ENCODE data around the gene IFITM2.

IFITM2 gene

DNA sequence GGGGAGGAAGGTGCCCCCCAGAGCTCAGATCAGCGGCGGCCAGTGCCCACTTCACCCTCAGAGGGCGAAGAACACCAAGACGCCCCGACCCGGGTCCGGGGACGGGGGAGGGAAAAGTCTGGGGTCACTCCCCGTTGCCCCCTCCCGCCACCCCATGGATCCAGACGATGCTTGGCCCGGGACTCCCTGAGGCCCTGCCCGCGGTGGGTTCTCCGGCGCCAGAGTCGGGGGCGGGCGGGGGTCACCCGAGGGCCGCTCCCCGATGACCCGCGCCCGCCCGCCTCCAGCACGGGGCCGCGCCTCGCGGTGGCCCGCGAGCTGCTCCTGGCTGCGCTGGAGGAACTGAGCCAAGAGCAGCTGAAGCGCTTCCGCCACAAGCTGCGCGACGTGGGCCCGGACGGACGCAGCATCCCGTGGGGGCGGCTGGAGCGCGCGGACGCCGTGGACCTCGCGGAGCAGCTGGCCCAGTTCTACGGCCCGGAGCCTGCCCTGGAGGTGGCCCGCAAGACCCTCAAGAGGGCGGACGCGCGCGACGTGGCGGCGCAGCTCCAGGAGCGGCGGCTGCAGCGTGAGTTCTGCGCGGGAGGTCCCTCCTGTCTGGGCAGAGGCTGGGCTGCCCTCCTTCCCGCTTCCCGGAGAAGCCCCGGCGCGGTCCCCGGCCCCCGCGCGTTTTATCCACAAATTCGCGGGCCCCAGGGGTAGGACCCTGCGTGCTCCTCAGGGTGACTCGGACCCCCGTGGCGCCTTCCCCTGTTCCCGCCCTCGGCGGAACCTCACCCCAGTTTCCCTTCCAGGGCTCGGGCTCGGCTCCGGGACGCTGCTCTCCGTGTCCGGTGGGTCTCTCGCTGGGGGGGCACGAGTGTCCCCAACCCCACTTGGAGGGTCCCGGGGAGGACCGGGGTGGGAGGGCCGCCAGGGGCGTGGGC lies 28.3 kb upstream of the IFITM2 start:
- H3K4me2 ChIP-seq = peak overlapping the region; percentile 46 to 84 (median 64)
- H4K20me1 ChIP-seq = peaks cover 0 to 29% (median 7%) of the 10 kb centered on the region in 11 experiments; a peak in 10 of 22 replicates
- peak overlapping the region in 1 of 11 experiments; percentile 31; a peak in 2 of 22 replicates for H3K27ac ChIP-seq
- TF ChIP-seq Cebpa-rat (IDR thresholded peaks at IDR 0.05) = no peak
- H3K9ac ChIP-seq = peak overlapping the region in 5 of 11 experiments; percentile 14 to 68 (median 37); a peak in 4 of 22 replicates
- peaks cover 32 to 69% (median 38%) of the 10 kb centered on the region in 10 experiments for H3K4me1 ChIP-seq
- H3K4me3 ChIP-seq = peak overlapping the region; percentile 11 to 57 (median 44); a peak in 19 of 20 replicates
- H3K27me3 ChIP-seq = peaks cover 63 to 81% (median 70%) of the 10 kb centered on the region in 11 experiments
- H3K36me3 ChIP-seq = no peaks in the 10 kb centered on the region
- peaks cover 0 to 31% (median 17%) of the 10 kb centered on the region in 11 experiments; a peak in 19 of 22 replicates for H3K9me3 ChIP-seq (replicated peaks in 1 of 11)

DNA sequence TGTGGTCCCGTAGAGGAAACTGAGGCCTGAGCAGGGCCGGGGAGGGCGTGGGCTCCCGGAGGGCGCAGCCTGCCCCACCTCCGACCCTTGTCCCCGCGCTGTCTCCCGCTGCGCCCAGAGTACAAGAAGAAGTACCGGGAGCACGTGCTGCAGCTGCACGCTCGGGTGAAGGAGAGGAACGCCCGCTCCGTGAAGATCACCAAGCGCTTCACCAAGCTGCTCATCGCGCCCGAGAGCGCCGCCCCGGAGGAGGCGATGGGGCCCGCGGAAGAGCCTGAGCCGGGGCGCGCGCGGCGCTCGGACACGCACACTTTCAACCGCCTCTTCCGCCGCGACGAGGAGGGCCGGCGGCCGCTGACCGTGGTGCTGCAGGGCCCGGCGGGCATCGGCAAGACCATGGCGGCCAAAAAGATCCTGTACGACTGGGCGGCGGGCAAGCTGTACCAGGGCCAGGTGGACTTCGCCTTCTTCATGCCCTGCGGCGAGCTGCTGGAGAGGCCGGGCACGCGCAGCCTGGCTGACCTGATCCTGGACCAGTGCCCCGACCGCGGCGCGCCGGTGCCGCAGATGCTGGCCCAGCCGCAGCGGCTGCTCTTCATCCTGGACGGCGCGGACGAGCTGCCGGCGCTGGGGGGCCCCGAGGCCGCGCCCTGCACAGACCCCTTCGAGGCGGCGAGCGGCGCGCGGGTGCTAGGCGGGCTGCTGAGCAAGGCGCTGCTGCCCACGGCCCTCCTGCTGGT lies 27.5 kb upstream of the IFITM2 start:
- Histone ChIP-seq H3K9me3 (replicated peaks in 1 of 11) (peaks cover 0 to 31% (median 17%) of the 10 kb centered on the region in 11 experiments; a peak in 19 of 22 replicates), H3K27me3 (peaks cover 67 to 89% (median 79%) of the 10 kb centered on the region in 11 experiments), H3K4me3 (peak overlapping the region; percentile 11 to 57 (median 44); a peak in 19 of 20 replicates), H3K27ac (peak overlapping the region in 1 of 11 experiments; percentile 31; a peak in 2 of 22 replicates), H3K9ac (peak overlapping the region in 3 of 11 experiments; percentile 14 to 68 (median 48); a peak in 3 of 22 replicates), H3K36me3 (no peaks in the 10 kb centered on the region), H3K4me2 (peak overlapping the region; percentile 46 to 84 (median 64)), H4K20me1 (peaks cover 0 to 29% (median 7%) of the 10 kb centered on the region in 11 experiments; a peak in 10 of 22 replicates), H3K4me1 (peaks cover 32 to 61% (median 38%) of the 10 kb centered on the region in 10 experiments)
- TF ChIP-seq Cebpa-rat (IDR thresholded peaks at IDR 0.05) = no peak

DNA sequence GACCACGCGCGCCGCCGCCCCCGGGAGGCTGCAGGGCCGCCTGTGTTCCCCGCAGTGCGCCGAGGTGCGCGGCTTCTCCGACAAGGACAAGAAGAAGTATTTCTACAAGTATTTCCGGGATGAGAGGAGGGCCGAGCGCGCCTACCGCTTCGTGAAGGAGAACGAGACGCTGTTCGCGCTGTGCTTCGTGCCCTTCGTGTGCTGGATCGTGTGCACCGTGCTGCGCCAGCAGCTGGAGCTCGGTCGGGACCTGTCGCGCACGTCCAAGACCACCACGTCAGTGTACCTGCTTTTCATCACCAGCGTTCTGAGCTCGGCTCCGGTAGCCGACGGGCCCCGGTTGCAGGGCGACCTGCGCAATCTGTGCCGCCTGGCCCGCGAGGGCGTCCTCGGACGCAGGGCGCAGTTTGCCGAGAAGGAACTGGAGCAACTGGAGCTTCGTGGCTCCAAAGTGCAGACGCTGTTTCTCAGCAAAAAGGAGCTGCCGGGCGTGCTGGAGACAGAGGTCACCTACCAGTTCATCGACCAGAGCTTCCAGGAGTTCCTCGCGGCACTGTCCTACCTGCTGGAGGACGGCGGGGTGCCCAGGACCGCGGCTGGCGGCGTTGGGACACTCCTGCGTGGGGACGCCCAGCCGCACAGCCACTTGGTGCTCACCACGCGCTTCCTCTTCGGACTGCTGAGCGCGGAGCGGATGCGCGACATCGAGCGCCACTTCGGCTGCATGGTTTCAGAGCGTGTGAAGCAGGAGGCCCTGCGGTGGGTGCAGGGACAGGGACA lies 26.7 kb upstream of the IFITM2 start:
- H3K9me3 ChIP-seq (replicated peaks in 1 of 11) = peaks cover 0 to 31% (median 15%) of the 10 kb centered on the region in 11 experiments; a peak in 19 of 22 replicates
- TF ChIP-seq Cebpa-rat (IDR thresholded peaks at IDR 0.05) = no peak
- no peak overlapping the region; a peak in 1 of 22 replicates for H3K9ac ChIP-seq
- peak overlapping the region in 8 of 10 experiments; percentile 11 to 57 (median 45); a peak in 9 of 20 replicates for H3K4me3 ChIP-seq
- no peak overlapping the region for H3K27ac ChIP-seq
- H3K4me2 ChIP-seq = peak overlapping the region; percentile 46 to 84 (median 64)
- peaks cover 0 to 29% (median 7%) of the 10 kb centered on the region in 11 experiments; a peak in 11 of 22 replicates for H4K20me1 ChIP-seq
- H3K27me3 ChIP-seq = peaks cover 75 to 96% (median 86%) of the 10 kb centered on the region in 11 experiments
- peaks cover 32 to 53% (median 38%) of the 10 kb centered on the region in 10 experiments for H3K4me1 ChIP-seq
- no peaks in the 10 kb centered on the region for H3K36me3 ChIP-seq

DNA sequence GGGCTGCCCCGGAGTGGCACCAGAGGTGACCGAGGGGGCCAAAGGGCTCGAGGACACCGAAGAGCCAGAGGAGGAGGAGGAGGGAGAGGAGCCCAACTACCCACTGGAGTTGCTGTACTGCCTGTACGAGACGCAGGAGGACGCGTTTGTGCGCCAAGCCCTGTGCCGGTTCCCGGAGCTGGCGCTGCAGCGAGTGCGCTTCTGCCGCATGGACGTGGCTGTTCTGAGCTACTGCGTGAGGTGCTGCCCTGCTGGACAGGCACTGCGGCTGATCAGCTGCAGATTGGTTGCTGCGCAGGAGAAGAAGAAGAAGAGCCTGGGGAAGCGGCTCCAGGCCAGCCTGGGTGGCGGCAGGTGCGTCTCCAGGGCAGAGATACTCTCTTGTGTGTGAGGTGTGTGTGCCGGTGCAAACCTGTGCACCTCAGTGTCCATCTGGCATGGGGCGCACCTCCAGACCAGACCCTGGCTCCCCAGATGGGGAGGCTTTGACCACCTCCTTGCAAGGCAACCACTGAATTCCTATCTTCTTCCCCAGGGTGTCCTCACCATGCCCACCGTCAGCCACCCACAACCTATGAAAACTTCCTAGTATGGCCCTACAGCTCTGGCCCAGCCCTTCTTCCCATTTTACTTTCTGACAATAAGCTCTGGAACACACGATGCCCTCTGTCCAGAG lies 26.0 kb upstream of the IFITM2 start:
- peak overlapping the region; percentile 46 to 84 (median 64) for H3K4me2 ChIP-seq
- H3K9ac ChIP-seq = no peak overlapping the region; a peak in 1 of 22 replicates
- peak overlapping the region in 2 of 10 experiments; percentile 35; a peak in 5 of 20 replicates for H3K4me3 ChIP-seq
- H3K9me3 ChIP-seq (replicated peaks in 1 of 11) = peaks cover 0 to 23% (median 10%) of the 10 kb centered on the region in 11 experiments; a peak in 15 of 22 replicates
- no peak for TF ChIP-seq Cebpa-rat (IDR thresholded peaks at IDR 0.05)
- no peaks in the 10 kb centered on the region for H3K36me3 ChIP-seq
- no peak overlapping the region for H3K27ac ChIP-seq
- H4K20me1 ChIP-seq = peaks cover 0 to 29% (median 7%) of the 10 kb centered on the region in 11 experiments; a peak in 11 of 22 replicates
- H3K27me3 ChIP-seq = peaks cover 81 to 100% (median 94%) of the 10 kb centered on the region in 11 experiments
- H3K4me1 ChIP-seq = peaks cover 33 to 53% (median 38%) of the 10 kb centered on the region in 10 experiments

DNA sequence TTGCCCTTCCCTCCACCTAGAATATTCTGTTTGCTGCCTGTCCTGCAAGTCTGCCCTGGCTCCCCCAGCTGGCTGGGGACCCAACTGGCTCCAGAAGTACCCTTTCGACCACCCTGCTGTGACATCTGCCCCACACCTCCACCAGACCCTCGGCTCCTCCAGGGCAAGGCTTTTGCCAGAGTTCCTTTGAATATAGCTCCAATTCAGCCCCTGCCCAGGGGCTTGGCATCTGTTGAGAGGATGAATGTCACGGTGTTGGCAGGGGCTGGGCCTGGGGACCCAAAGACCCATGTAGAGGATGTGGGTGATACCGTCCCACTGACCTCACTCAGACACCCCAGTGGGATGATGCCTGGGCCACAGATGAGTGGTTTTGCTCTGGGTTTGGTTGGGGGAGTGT lies 25.4 kb upstream of the IFITM2 start:
- H3K4me2 ChIP-seq = peak overlapping the region in 8 of 11 experiments; percentile 7 to 84 (median 38); a peak in 10 of 22 replicates
- TF ChIP-seq Cebpa-rat (IDR thresholded peaks at IDR 0.05) = no peak
- H3K27ac ChIP-seq = no peak overlapping the region
- peaks cover 36 to 54% (median 43%) of the 10 kb centered on the region in 10 experiments for H3K4me1 ChIP-seq
- H3K36me3 ChIP-seq = no peaks in the 10 kb centered on the region
- H3K9me3 ChIP-seq (replicated peaks in 1 of 11) = peaks cover 0 to 20% (median 6%) of the 10 kb centered on the region in 11 experiments; a peak in 13 of 22 replicates
- H4K20me1 ChIP-seq = peaks cover 0 to 29% (median 7%) of the 10 kb centered on the region in 11 experiments; a peak in 11 of 22 replicates
- peaks cover 85 to 100% (median 98%) of the 10 kb centered on the region in 11 experiments for H3K27me3 ChIP-seq
- H3K4me3 ChIP-seq = no peak overlapping the region
- H3K9ac ChIP-seq = 0 out of 22 replicates have a peak overlapping the region, but pooled peaks of 1 of the 11 experiments have one; percentile 18

DNA sequence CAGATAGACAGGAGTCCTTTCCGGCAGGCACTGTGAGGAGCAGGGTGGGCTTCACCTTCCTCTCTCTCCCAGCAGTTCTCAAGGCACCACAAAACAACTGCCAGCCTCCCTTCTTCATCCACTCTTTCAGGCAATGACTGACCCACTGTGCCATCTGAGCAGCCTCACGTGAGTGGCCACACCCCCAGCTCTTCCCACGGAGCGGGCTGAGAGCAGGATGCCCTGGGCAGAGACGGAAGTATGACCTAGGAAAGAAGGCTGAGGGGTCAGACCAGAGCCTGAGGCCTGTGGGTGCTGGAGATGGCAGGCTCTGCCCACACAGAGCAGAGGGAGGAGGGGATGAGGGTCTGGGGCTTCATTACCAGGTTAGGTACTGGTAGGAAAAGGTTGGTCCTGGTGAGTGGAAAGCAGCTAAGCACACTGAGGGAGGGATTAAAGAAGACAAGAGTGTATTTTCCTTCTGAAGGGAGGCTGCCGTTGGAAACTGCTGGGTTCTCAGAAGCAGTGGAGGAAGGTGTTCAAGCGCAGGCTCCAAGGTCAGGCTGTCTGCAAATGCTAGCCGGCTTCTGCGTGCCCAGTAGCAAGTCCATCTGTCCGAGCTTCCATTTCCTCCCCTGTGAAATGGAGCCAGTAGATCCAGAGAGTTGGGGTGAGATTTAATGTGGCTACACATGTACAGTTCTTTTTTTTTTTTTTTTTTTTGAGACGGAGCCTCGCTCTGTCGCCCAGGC lies 24.8 kb upstream of the IFITM2 start:
- Histone ChIP-seq H3K9ac (0 out of 22 replicates have a peak overlapping the region, but pooled peaks of 1 of the 11 experiments have one; percentile 18), H3K27me3 (peaks cover 91 to 100% (median 100%) of the 10 kb centered on the region in 11 experiments), H3K4me1 (peaks cover 43 to 57% (median 49%) of the 10 kb centered on the region in 10 experiments), H4K20me1 (peaks cover 0 to 34% (median 7%) of the 10 kb centered on the region in 11 experiments; a peak in 11 of 22 replicates), H3K4me3 (no peak overlapping the region), H3K27ac (no peak overlapping the region), H3K36me3 (no peaks in the 10 kb centered on the region), H3K9me3 (replicated peaks in 1 of 11) (peaks cover 0 to 20% (median 6%) of the 10 kb centered on the region in 11 experiments; a peak in 12 of 22 replicates), H3K4me2 (peak overlapping the region in 6 of 11 experiments; percentile 11 to 82 (median 38); a peak in 7 of 22 replicates)
- no peak for TF ChIP-seq Cebpa-rat (IDR thresholded peaks at IDR 0.05)
